Central memory CD8-positive, alpha-beta T cell (primary cell): ENCODE measurements around the gene CRNKL1.

ENCODE experiments used
- ATAC-seq: fragments of 150-1000 bp; cut with Tn5 transposase; replicated peaks from 2 replicates; pipeline ENCODE4 v1.10.0; 2022; ENCODE audit warnings: mild to moderate bottlenecking, moderate FRiP score, moderate number of reproducible peaks; ENCODE audit not compliant: poor library complexity, severe bottlenecking; ENCODE audit errors: extremely low read depth
- DNase-seq, 2 donors: peaks; one replicate each; pipeline ENCODE4 v3.0.0; 2021; ENCODE audit warnings: low spot score in 2 of 2
- H3K27ac Mint-ChIP-seq: one replicate; pipeline ENCODE4 v1.8.0; 2022; ENCODE audit warnings: low read depth, mild to moderate bottlenecking, moderate library complexity, mixed read lengths
- H3K27me3 Mint-ChIP-seq: one replicate; pipeline ENCODE4 v1.8.0; 2022; ENCODE audit warnings: mixed read lengths
- H3K36me3 Mint-ChIP-seq: one replicate; pipeline ENCODE4 v1.8.0; 2022; ENCODE audit warnings: mild to moderate bottlenecking, moderate library complexity, mixed read lengths; ENCODE audit not compliant: insufficient read depth
- H3K4me1 Mint-ChIP-seq: one replicate; pipeline ENCODE4 v1.8.0; 2022; ENCODE audit warnings: mixed read lengths
- H3K4me3 Mint-ChIP-seq: one replicate; pipeline ENCODE4 v1.8.0; 2022; ENCODE audit warnings: mild to moderate bottlenecking, moderate library complexity, mixed read lengths
- H3K9me3 Mint-ChIP-seq: one replicate; pipeline ENCODE4 v1.8.0; 2022; ENCODE audit warnings: mixed read lengths

The CRNKL1 gene

GRCh38 chr20:20052074-20052970 is at the start of gene CRNKL1, which contains the start of gene CFAP61:
TSS of gene CRNKL1 (minus strand) at chr20:20052466. CDS start at chr20:20052342, 124 bp downstream.
TSS of gene CFAP61 (plus strand) at chr20:20052532. CDS start at chr20:20056654, 4,122 bp downstream.
- peaks cover 30% of the 10 kb centered on the region for H3K4me1 Mint-ChIP-seq
- DNase-seq: peak; percentile 94 to 97
- no peaks in the 10 kb centered on the region for H3K27me3 Mint-ChIP-seq
- H3K4me3 Mint-ChIP-seq: peak within 1 kb of the TSS; percentile 99
- peak within 1 kb of the TSS; percentile 99 for H3K27ac Mint-ChIP-seq
- peak; percentile 94 for ATAC-seq
- no peaks in the 10 kb centered on the region for H3K9me3 Mint-ChIP-seq
- H3K36me3 Mint-ChIP-seq: peaks cover 37% of the 10 kb centered on the region

- ATAC-seq: no peak
- H3K27me3 Mint-ChIP-seq: peaks cover 52% of the 10 kb centered on the region
- no peak for DNase-seq
- no peak overlapping the region for H3K4me3 Mint-ChIP-seq
- H3K9me3 Mint-ChIP-seq: no peaks in the 10 kb centered on the region
- no peaks in the 10 kb centered on the region for H3K36me3 Mint-ChIP-seq
- no peaks in the 10 kb centered on the region for H3K4me1 Mint-ChIP-seq
- no peak overlapping the region for H3K27ac Mint-ChIP-seq
Measured at GRCh38 chr20:20100881-20101280, 48.6 kb upstream of the CRNKL1 start.

DNA sequence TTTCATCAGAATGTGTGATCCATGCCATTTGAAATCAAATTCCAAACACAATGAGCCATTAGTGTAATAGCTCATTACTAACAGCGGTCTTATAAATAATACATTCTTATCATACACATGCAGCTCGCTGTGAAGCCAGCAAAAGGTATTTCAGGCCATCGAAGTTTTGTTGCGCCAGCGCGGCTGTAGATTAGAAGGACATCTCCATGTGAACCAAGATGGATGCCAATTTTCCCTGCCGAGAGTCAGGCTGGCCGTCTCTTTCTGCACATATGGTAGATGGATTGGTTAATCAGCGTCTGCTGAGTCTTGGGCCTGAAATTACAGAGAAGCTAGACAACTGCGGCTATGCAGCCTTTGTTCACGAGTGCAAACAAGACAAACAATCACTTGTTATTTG is 44.2 kb upstream of the CRNKL1 start:
- no peak for ATAC-seq
- no peaks in the 10 kb centered on the region for H3K36me3 Mint-ChIP-seq
- DNase-seq: no peak
- no peaks in the 10 kb centered on the region for H3K4me1 Mint-ChIP-seq
- no peak overlapping the region for H3K27ac Mint-ChIP-seq
- no peaks in the 10 kb centered on the region for H3K9me3 Mint-ChIP-seq
- no peak overlapping the region for H3K4me3 Mint-ChIP-seq
- H3K27me3 Mint-ChIP-seq: peaks cover 39% of the 10 kb centered on the region

- peaks cover 50% of the 10 kb centered on the region for H3K27me3 Mint-ChIP-seq
- H3K4me3 Mint-ChIP-seq: no peak overlapping the region
- no peaks in the 10 kb centered on the region for H3K4me1 Mint-ChIP-seq
- DNase-seq (no peak), ATAC-seq (no peak)
- H3K9me3 Mint-ChIP-seq: no peaks in the 10 kb centered on the region
- no peaks in the 10 kb centered on the region for H3K36me3 Mint-ChIP-seq
- H3K27ac Mint-ChIP-seq: no peak overlapping the region
Measured at GRCh38 chr20:20095114-20095872, 43.0 kb upstream of the CRNKL1 start.

DNA sequence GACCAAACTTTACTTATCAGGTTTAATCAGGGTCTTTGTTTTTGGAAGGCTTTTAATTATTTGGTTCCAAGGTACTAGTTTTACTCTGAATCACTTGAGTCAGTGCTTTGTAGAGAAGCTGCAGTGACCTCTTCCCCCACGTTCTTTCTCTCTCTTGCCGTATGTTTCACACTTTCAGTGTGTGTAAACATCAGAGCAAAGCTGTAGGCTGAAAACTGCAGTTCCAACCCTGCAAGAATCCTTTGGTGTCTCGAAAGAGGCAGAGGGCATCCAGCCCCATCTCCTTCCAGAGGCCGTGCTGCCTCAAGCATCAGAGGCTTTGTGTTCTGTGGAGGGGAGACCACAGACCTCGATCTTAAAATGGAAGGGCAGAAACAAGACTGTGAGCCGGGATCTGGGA is 42.1 kb upstream of the CRNKL1 start:
- H3K4me3 Mint-ChIP-seq: no peak overlapping the region
- ATAC-seq: no peak
- peaks cover 59% of the 10 kb centered on the region for H3K27me3 Mint-ChIP-seq
- no peaks in the 10 kb centered on the region for H3K4me1 Mint-ChIP-seq
- no peaks in the 10 kb centered on the region for H3K36me3 Mint-ChIP-seq
- no peak overlapping the region for H3K27ac Mint-ChIP-seq
- no peak for DNase-seq
- H3K9me3 Mint-ChIP-seq: no peaks in the 10 kb centered on the region

DNA sequence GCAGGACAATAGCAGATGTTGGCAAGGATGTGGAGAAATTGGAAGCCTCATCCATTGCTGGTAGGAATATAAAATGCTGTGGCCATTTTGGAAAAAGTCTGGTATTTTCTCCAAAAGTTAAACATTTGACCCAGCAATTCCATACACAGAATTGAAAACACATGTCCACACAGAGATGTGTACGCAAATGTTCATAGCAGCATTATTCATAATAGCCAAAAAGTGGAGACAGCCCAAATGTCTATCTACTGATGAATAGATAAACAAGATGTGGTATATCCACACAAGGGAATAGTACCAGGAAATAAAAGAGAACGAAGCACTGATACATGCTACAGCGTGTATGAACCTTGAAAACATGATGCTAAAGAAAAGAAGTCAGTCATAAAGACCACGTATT is 40.6 kb upstream of the CRNKL1 start:
- Mint-ChIP-seq H3K36me3 (no peaks in the 10 kb centered on the region), H3K4me3 (no peak overlapping the region), H3K9me3 (no peaks in the 10 kb centered on the region), H3K4me1 (no peaks in the 10 kb centered on the region), H3K27me3 (peaks cover 55% of the 10 kb centered on the region), H3K27ac (no peak overlapping the region)
- no peak for DNase-seq
- no peak for ATAC-seq

- H3K9me3 Mint-ChIP-seq: no peaks in the 10 kb centered on the region
- no peak for ATAC-seq
Measured at GRCh38 chr20:20089939-20090338, 37.7 kb upstream of the CRNKL1 start.

DNA sequence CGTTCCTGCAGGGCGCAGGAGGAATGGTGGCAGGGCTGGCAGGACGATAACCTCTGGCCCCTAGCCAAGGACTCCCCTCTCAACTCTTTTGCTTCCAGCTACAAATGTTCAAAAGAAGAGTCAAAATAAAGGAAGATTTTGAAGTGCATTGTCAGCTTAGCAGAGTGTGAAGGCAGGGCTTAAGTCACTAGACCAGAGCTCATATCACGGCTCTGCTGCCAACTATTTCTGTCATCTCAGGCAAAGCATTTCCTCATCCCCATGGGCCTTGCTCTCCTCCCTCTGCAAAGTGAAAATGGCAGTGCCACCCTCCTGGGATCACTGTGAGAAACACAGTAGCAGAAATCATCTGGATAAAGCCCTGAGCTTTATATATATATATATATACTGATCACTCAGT is 36.8 kb upstream of the CRNKL1 start:
- Mint-ChIP-seq H3K36me3 (no peaks in the 10 kb centered on the region), H3K9me3 (no peaks in the 10 kb centered on the region), H3K4me3 (no peak overlapping the region), H3K27ac (no peak overlapping the region), H3K4me1 (no peaks in the 10 kb centered on the region), H3K27me3 (peaks cover 33% of the 10 kb centered on the region)
- ATAC-seq (no peak), DNase-seq (no peak)

More at GRCh38 chr20:20089939-20090338, 37.7 kb upstream of the CRNKL1 start:
- DNase-seq: no peak
- Mint-ChIP-seq H3K4me1 (no peaks in the 10 kb centered on the region), H3K4me3 (no peak overlapping the region), H3K27me3 (peaks cover 42% of the 10 kb centered on the region), H3K36me3 (no peaks in the 10 kb centered on the region), H3K27ac (no peak overlapping the region)

DNA sequence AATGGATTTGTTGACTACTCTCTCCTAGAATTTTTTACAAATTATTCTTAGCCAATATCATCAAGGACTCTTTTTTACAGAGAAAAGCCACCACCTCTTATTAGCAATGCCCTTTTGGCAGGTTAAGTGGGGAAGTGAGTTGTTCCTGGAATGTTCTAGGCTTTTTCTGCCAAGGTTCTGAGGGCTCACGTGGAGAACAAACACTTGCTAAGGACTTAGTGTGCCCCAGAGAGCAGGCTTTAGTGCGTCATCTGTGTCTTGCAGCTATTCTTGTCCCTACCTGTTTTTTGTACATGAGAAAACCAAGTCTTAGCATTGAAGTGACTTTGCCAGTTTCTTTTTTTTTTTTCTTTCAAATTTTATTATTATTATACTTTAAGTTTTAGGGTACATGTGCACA is 33.5 kb upstream of the CRNKL1 start:
- Mint-ChIP-seq H3K4me1 (no peaks in the 10 kb centered on the region), H3K4me3 (no peak overlapping the region), H3K27ac (no peak overlapping the region), H3K9me3 (no peaks in the 10 kb centered on the region), H3K36me3 (no peaks in the 10 kb centered on the region), H3K27me3 (peaks cover 23% of the 10 kb centered on the region)
- DNase-seq (no peak), ATAC-seq (no peak)

GRCh38 chr20:20085071-20085470 is 32.8 kb upstream of the CRNKL1 start:
- DNase-seq (no peak), ATAC-seq (no peak)
- H3K4me3 Mint-ChIP-seq: no peak overlapping the region
- H3K36me3 Mint-ChIP-seq: no peaks in the 10 kb centered on the region
- H3K9me3 Mint-ChIP-seq: no peaks in the 10 kb centered on the region
- no peak overlapping the region for H3K27ac Mint-ChIP-seq
- peaks cover 16% of the 10 kb centered on the region for H3K27me3 Mint-ChIP-seq
- no peaks in the 10 kb centered on the region for H3K4me1 Mint-ChIP-seq

DNA sequence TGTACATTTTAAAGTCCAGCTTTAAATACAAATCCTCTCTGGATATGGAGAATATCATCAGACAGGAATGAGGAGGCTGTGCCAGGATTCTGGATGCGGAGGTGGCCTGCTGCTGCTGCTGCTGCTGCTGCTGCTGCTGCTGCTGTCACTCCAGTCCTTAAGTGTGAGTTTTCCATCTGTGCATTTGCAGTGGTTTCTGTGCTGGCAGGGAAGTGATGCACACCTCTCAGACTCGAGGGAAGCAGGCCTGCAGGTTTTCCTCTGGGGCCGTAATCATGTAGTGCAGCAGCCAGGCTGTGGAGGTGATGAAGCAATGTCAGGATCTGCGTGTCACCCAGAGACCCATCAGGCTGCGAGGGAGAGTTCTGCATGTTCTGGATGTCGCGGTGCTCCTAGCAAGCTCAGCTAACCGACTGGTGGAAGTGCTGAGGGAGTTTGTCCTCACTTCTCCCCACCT is 32.1 kb upstream of the CRNKL1 start:
- H3K9me3 Mint-ChIP-seq: no peaks in the 10 kb centered on the region
- peaks cover 12% of the 10 kb centered on the region for H3K27me3 Mint-ChIP-seq
- DNase-seq: no peak
- ATAC-seq: no peak
- H3K4me3 Mint-ChIP-seq: no peak overlapping the region
- H3K4me1 Mint-ChIP-seq: no peaks in the 10 kb centered on the region
- no peak overlapping the region for H3K27ac Mint-ChIP-seq
- H3K36me3 Mint-ChIP-seq: no peaks in the 10 kb centered on the region

DNA sequence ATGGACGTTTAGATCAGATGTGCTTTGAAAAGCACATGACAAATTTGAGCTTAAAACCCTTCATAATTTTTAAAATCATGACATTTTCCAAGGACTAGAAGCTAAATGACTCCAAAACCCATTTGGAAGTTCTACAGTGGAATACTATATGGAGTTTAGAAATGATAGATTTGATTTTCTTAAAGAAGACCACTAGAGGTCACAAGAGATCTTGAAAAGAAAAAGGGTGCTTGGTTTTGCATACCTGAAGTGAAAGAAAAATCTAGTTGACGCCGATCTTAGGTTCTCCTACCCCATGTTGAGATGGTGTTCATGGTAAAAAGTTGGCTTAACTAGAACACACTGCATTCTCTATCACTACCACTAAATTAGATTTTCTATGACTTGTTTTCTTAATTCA is 31.5 kb upstream of the CRNKL1 start:
- no peak for ATAC-seq
- Mint-ChIP-seq H3K27me3 (peaks cover 17% of the 10 kb centered on the region), H3K27ac (no peak overlapping the region), H3K4me1 (no peaks in the 10 kb centered on the region), H3K4me3 (no peak overlapping the region), H3K9me3 (no peaks in the 10 kb centered on the region), H3K36me3 (no peaks in the 10 kb centered on the region)
- DNase-seq: no peak
